ENCODE measurements around the gene PMM2. TPM values are rescaled to one million over a fixed set of nuclear protein-coding genes. Genes with fewer than 3 reads are reported as not detected.

PMM2 gene
- total RNA-seq, 4 donors from 2014 or later: 10.4 to 20.9 (median 16.6) TPM

DNA sequence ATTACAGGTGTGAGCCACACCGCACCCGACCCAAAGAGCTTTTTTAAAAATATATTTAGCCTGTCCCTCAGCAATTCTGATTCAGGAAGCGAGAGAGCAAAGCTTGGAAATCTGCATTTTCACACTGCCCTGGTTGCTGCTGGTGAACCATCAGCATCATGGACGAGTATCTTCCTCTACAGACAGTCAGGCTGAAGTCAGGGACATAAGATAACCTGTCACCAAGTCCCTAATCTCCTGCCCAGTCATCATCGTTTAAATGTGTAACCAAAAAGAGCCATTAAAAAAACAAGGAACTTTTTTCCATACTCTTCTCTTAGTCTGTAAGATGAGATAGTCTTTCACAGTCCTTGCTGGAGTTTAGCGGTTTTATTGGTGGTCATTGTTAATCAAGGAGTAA lies 6.7 kb downstream of the PMM2 start:
- ATAC-seq: no peak
- intact Hi-C loops (cut with DNase I; ENCODE audit: low total_unique reads) (loop anchor here (5.0 kb wide), 1 partner anchor 78 kb away; the partner anchor contains the start of gene LITAFD), in situ Hi-C loops (cut with MboI; ENCODE audit: low sequenced_read_pairs in 4 of 4) (loop anchor here in 2 of 4 donors (10.0 to 25.0 kb wide), 2 partner anchors 50 to 142 kb away; partner anchors contain the start of gene ABAT (in 1 of the 2))
- Histone ChIP-seq H3K27ac (no peak overlapping the region), H3K27me3 (no peaks in the 10 kb centered on the region), H3K36me3 (peaks cover 0 to 78% of the 10 kb centered on the region in 2 donors), H3K4me1 (peaks cover 3 to 6% of the 10 kb centered on the region in 2 donors), H3K9me3 (no peaks in the 10 kb centered on the region), H3K4me3 (no peak overlapping the region)
- no peak for TF ChIP-seq POLR2A (IDR thresholded peaks at IDR 0.05)
- TF ChIP-seq, protein P1, sequence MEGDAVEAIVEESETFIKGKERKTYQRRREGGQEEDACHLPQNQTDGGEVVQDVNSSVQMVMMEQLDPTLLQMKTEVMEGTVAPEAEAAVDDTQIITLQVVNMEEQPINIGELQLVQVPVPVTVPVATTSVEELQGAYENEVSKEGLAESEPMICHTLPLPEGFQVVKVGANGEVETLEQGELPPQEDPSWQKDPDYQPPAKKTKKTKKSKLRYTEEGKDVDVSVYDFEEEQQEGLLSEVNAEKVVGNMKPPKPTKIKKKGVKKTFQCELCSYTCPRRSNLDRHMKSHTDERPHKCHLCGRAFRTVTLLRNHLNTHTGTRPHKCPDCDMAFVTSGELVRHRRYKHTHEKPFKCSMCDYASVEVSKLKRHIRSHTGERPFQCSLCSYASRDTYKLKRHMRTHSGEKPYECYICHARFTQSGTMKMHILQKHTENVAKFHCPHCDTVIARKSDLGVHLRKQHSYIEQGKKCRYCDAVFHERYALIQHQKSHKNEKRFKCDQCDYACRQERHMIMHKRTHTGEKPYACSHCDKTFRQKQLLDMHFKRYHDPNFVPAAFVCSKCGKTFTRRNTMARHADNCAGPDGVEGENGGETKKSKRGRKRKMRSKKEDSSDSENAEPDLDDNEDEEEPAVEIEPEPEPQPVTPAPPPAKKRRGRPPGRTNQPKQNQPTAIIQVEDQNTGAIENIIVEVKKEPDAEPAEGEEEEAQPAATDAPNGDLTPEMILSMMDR (IDR thresholded peaks at IDR 0.05 in 4 of 5, conservative IDR thresholded peaks at IDR 0.05 in 1 of 5): no peak
- DNase-seq: no peak

GRCh38 chr16:8806272-8806983 lies 8.8 kb downstream of the PMM2 start:
- no peak for DNase-seq
- in situ Hi-C loops (cut with MboI; ENCODE audit: low sequenced_read_pairs in 4 of 4): loop anchor here in 2 of 4 donors (10.0 to 25.0 kb wide), 2 partner anchors 48 to 144 kb away; partner anchors contain the start of gene ABAT (in 1 of the 2)
- ATAC-seq: no peak

GRCh38 chr16:8807189-8807588 lies 9.6 kb downstream of the PMM2 start:
- intact Hi-C loops (cut with DNase I; ENCODE audit: low total_unique reads) (no loop called here), in situ Hi-C loops (cut with MboI; ENCODE audit: low sequenced_read_pairs in 4 of 4) (loop anchor here in 2 of 4 donors (10.0 to 25.0 kb wide), 2 partner anchors 48 to 145 kb away; partner anchors contain the start of gene ABAT (in 1 of the 2))
- Histone ChIP-seq H3K27me3 (no peaks in the 10 kb centered on the region), H3K36me3 (peaks cover 0 to 98% of the 10 kb centered on the region in 2 donors), H3K4me3 (no peak overlapping the region), H3K9me3 (no peaks in the 10 kb centered on the region), H3K4me1 (no peaks in the 10 kb centered on the region), H3K27ac (no peak overlapping the region)
- DNase-seq (no peak), ATAC-seq (no peak)
- TF ChIP-seq, protein P1 (IDR thresholded peaks at IDR 0.05 in 4 of 5, conservative IDR thresholded peaks at IDR 0.05 in 1 of 5): no peak
- TF ChIP-seq POLR2A (IDR thresholded peaks at IDR 0.05): no peak

More at GRCh38 chr16:8806272-8806983, 8.8 kb downstream of the PMM2 start:
- intact Hi-C loops (cut with DNase I; ENCODE audit: low total_unique reads): no loop called here
- TF ChIP-seq, protein P1 (IDR thresholded peaks at IDR 0.05 in 4 of 5, conservative IDR thresholded peaks at IDR 0.05 in 1 of 5): no peak
- TF ChIP-seq POLR2A (IDR thresholded peaks at IDR 0.05): no peak
- Histone ChIP-seq H3K27ac (no peak overlapping the region), H3K9me3 (no peaks in the 10 kb centered on the region), H3K27me3 (no peaks in the 10 kb centered on the region), H3K36me3 (peaks cover 0 to 98% of the 10 kb centered on the region in 2 donors), H3K4me3 (no peak overlapping the region), H3K4me1 (no peaks in the 10 kb centered on the region)

DNA sequence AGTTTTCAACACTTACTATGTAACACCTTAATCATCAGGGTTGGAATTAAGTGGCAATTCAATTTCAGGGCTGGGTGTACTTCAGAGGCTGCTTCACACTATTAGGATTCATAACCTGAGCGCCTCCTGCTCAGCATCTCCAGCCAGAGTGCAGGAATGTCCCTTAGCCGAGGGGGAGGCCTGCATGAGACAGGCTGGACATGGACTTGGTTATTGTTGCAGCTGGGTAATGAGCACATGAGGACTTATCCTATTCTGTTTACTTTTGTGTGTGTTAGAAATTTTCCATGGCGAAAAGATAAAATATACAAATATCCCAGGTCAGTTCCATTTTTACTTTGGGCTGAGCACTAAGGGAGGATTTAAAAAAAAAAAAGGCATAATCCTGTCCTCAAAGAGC lies 10.4 kb downstream of the PMM2 start:
- Histone ChIP-seq H3K4me1 (no peaks in the 10 kb centered on the region), H3K27me3 (no peaks in the 10 kb centered on the region), H3K4me3 (no peak overlapping the region), H3K9me3 (no peaks in the 10 kb centered on the region), H3K27ac (no peak overlapping the region), H3K36me3 (peaks cover 0 to 98% of the 10 kb centered on the region in 2 donors)
- no peak for TF ChIP-seq POLR2A (IDR thresholded peaks at IDR 0.05)
- TF ChIP-seq, protein P1 (IDR thresholded peaks at IDR 0.05 in 4 of 5, conservative IDR thresholded peaks at IDR 0.05 in 1 of 5): no peak
- intact Hi-C loops (cut with DNase I; ENCODE audit: low total_unique reads) (no loop called here), in situ Hi-C loops (cut with MboI; ENCODE audit: low sequenced_read_pairs in 4 of 4) (loop anchor here in 2 of 4 donors (10.0 to 25.0 kb wide), 2 partner anchors 47 to 146 kb away; partner anchors contain the start of gene ABAT (in 1 of the 2))
- ATAC-seq (no peak), DNase-seq (no peak)

All from gastrocnemius medialis (tissue), 4 donors.